AG04450 (cell line): ENCODE data around the gene TRAPPC8. TPM values are rescaled to one million over a fixed set of nuclear protein-coding genes. Genes with fewer than 3 reads are reported as not detected.

Experiments
- CTCF ChIA-PET: fragments of 300-600, 350-600 bp; formaldehyde crosslinking; extraction: SDS; loops from one replicate; lab custom pipeline; 2022; ENCODE audit warnings: antibody characterized with exemption, inconsistent platforms; lab: Charles Lee
- POLR2A ChIA-PET: fragments of 350-600 bp; formaldehyde crosslinking; extraction: SDS; loops from one replicate; lab custom pipeline; 2021; ENCODE audit warnings: antibody characterized with exemption, inconsistent platforms; lab: Yijun Ruan, JAX
- DNase-seq: peaks from one replicate; pipeline ENCODE4 v3.0.0-alpha.2; 2011; ENCODE audit warnings: low read depth, low spot score
- H3K27ac ChIP-seq: one replicate; pipeline ENCODE4 v1.5.1; 2012; ENCODE audit warnings: low read depth, low read length, control low read depth
- H3K27me3 ChIP-seq: one replicate; pipeline ENCODE4 v1.6.0; 2012; ENCODE audit warnings: low read length; ENCODE audit not compliant: control insufficient read depth, insufficient read depth
- H3K4me3 ChIP-seq: 2 replicates; pipeline ENCODE4 v1.5.1; 2011; ENCODE audit warnings: mild to moderate bottlenecking, low read depth, low read length, control low read depth
- H3K9me3 ChIP-seq: 2 replicates; pipeline ENCODE4 v1.5.1; 2012; ENCODE audit warnings: low read length; ENCODE audit not compliant: control insufficient read depth, insufficient read depth
- polyA minus RNA-seq: library from RNA; depleted of rRNA, polyadenylated mRNA; stranded (reverse); fragments of >200 nt; gene quantifications from 2 replicates; pipeline ENCODE4 v1.2.3, GENCODE V29; 2011; rRNA and poly(A)+ RNA removed
- polyA plus RNA-seq: library from polyadenylated mRNA; depleted of rRNA; stranded (reverse); fragments of >200 nt; gene quantifications from 2 replicates; pipeline ENCODE4 v1.2.3, GENCODE V29; 2011; rRNA removed
- TF ChIP-seq, protein P1 (sequence below): IDR thresholded peaks from 2 replicates; pipeline ENCODE4 v1.5.1; 2011; ENCODE audit warnings: low read depth, low read length, control low read depth, inconsistent platforms

Gene TRAPPC8
- 52.3 and 57.6 TPM in 2 replicates for polyA plus RNA-seq
- polyA minus RNA-seq = 53.5 and 83.8 TPM in 2 replicates

DNA sequence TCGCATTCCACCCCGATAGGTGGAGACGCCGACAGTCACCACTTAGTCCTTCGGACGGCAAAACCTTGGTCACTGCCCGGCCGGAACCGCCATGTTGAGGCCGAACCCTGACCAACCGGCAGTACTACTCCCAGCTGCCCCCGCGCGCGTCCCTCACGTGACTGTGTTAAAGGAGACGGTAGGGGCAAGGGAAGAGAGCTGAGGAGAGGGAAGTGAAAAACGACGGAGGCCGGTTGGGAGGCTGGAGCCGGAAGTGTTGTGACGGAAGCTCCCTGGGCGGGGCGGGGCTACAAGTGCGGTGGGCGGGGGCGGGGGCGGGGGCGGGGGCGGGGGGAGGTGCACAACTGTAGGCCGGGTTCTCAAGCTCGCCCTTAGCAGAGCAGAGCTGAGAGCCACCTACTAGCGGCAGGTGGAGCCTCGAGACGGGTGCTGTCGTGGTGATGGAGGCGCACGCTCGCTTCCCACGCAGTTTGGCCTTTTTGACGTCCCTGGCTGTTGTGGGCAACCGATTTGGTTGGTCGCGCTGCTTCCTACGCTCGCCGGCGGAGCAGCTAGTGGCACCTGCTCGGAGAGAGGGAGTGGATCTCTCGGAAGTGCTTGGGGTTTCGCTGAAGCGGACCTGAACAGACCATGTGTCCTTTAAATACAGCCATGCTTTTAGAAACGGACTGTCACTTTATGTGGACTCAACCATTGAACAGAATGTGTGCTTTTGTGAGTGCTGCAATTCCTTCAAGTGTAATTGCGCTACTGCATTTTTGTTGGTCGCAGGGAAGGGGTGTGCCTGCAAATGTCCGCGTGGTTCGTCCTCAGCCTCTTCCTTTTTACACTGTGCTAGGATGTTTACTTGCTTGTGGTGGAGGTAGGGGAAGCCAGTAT lies at the start of gene TRAPPC8:
Gene TRAPPC8 (minus strand): TSS at position 130 of the 879 bp plus-strand sequence. CDS start 364 bp downstream, outside the sequence.
- DNase-seq = peak; percentile 94
- ChIA-PET POLR2A (interaction anchor here (0.6 to 1.5 kb wide), 8 partner anchors 34 to 528 kb away, joined by 3 to 8 read pairs (median 4); partner anchors contain the start of genes GAREM1, RNF125 and RNF138), CTCF (interaction anchor here (0.7 to 1.1 kb wide), 2 partner anchors 18 to 606 kb away, joined by 3 to 5 read pairs; no protein-coding TSS in a partner anchor)
- Histone ChIP-seq H3K9me3 (no peaks in the 10 kb centered on the region; the same call in 1 of the 2 replicates), H3K4me3 (peak within 1 kb of the TSS; percentile 95), H3K27me3 (no peaks in the 10 kb centered on the region), H3K27ac (peak within 1 kb of the TSS; percentile 88)
- TF ChIP-seq, protein P1, sequence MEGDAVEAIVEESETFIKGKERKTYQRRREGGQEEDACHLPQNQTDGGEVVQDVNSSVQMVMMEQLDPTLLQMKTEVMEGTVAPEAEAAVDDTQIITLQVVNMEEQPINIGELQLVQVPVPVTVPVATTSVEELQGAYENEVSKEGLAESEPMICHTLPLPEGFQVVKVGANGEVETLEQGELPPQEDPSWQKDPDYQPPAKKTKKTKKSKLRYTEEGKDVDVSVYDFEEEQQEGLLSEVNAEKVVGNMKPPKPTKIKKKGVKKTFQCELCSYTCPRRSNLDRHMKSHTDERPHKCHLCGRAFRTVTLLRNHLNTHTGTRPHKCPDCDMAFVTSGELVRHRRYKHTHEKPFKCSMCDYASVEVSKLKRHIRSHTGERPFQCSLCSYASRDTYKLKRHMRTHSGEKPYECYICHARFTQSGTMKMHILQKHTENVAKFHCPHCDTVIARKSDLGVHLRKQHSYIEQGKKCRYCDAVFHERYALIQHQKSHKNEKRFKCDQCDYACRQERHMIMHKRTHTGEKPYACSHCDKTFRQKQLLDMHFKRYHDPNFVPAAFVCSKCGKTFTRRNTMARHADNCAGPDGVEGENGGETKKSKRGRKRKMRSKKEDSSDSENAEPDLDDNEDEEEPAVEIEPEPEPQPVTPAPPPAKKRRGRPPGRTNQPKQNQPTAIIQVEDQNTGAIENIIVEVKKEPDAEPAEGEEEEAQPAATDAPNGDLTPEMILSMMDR = no peak

- Histone ChIP-seq H3K9me3 (no peaks in the 10 kb centered on the region), H3K27me3 (no peaks in the 10 kb centered on the region), H3K27ac (no peak overlapping the region), H3K4me3 (no peak overlapping the region)
- POLR2A ChIA-PET = no interaction called here
- TF ChIP-seq, protein P1 = no peak
- CTCF ChIA-PET = no interaction called here
- DNase-seq = no peak
Observed at GRCh38 chr18:31990823-31991222, 47.9 kb upstream of the TRAPPC8 start.

DNA sequence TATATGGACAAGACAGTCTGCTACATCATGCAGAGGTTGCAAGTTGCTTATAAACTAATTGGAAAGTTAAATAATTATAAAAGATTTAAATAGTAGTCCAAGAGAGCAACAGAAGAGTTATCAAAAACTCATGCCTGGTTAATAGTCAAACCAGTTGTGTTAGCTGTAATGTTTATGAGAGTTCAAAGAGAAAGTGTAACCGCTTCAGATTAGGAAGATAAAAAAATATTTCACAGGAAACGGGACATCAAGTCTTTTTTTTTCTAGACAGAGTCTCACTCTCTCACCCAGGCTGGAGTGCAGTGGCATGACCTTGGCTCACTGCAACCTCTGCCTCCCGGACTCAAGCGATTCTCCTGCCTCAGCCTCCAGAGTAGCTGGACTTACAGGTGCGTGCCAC lies 41.0 kb upstream of the TRAPPC8 start:
- Histone ChIP-seq H3K27ac (no peak overlapping the region), H3K27me3 (no peaks in the 10 kb centered on the region), H3K4me3 (no peak overlapping the region), H3K9me3 (no peaks in the 10 kb centered on the region)
- ChIA-PET CTCF (no interaction called here), POLR2A (no interaction called here)
- no peak for DNase-seq
- TF ChIP-seq, protein P1 = no peak

DNA sequence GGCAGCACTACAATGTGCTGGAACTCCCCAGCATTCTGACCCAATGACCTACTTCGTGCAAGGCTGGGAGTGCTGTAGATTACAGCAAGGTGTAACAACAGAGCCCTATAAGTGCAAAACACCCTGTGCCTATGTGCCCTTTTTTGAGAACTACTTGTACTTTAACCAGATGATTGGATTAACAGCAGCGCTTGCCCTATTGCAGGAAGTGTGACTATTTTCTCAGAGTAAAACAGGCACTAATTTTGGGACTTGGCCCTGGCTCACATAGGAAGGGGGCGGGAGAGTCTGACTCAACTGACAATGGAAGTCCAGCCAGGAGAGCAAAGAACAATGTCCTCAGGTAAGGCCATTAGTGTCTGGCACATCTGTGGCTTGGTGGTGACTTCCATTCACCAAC lies 40.1 kb upstream of the TRAPPC8 start:
- Histone ChIP-seq H3K4me3 (no peak overlapping the region), H3K27ac (no peak overlapping the region), H3K9me3 (no peaks in the 10 kb centered on the region), H3K27me3 (no peaks in the 10 kb centered on the region)
- TF ChIP-seq, protein P1 = no peak
- POLR2A ChIA-PET = no interaction called here
- no peak for DNase-seq
- CTCF ChIA-PET = no interaction called here

DNA sequence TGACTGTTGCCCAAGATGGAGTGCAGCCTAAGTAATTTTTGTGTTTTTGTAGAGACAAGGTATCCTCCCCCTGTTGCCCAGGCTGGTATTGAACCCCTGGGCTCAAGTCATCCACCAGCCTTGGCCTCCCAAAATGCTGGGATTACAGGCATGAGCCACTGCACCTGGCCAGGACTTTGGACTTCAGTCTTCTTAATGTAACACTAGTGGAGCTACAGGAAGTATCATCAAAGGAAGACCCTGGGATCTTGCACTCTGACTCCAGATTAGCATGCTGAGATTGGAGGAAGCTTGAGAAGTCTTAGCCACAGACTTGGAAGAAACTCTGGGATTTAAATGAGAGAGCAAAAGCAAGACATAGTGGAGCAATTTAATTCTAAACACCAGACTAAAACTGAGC lies 37.9 kb upstream of the TRAPPC8 start:
- no peak overlapping the region for H3K4me3 ChIP-seq
- no peaks in the 10 kb centered on the region for H3K9me3 ChIP-seq
- TF ChIP-seq, protein P1 = no peak
- POLR2A ChIA-PET = no interaction called here
- no peak for DNase-seq
- no peaks in the 10 kb centered on the region for H3K27me3 ChIP-seq
- CTCF ChIA-PET = no interaction called here
- H3K27ac ChIP-seq = no peak overlapping the region
